K562 (cell line): ENCODE measurements around the gene TMC8. TPM values are rescaled to one million over a fixed set of nuclear protein-coding genes. Genes with fewer than 3 reads are reported as not detected.

Experiments
- ADNP ChIP-seq: fragments of 200-800 bp; sonication (Bioruptor generic); IDR thresholded peaks from 2 replicates; pipeline ENCODE4 v1.6.1; 2016; ENCODE audit warnings: missing genetic modification characterization, missing compliant biosample characterization
- ATF1 ChIP-seq, 2 experiments: fragments of 450-650 bp in 1 of 2; IDR thresholded peaks; 2 replicates each; pipeline ENCODE4 v1.6.1; 2016; ENCODE audit warnings: missing compliant biosample characterization in 1 of 2, missing genetic modification characterization in 1 of 2
- ATF7 ChIP-seq: fragments of 450-650 bp; IDR thresholded peaks from 2 replicates; pipeline ENCODE4 v1.7.1; 2014; ENCODE audit warnings: mild to moderate bottlenecking, moderate library complexity
- CBFA2T2 ChIP-seq: fragments of 450-650 bp; conservative IDR thresholded peaks from 2 replicates; pipeline ENCODE4 v1.6.1; 2017; ENCODE audit warnings: mild to moderate bottlenecking
- COPS2 ChIP-seq: fragments of 450-650 bp; conservative IDR thresholded peaks from 2 replicates; pipeline ENCODE4 v1.6.1; 2016; ENCODE audit warnings: mild to moderate bottlenecking, moderate library complexity
- CREM ChIP-seq: IDR thresholded peaks from 2 replicates; pipeline ENCODE4 v1.6.1; 2014; ENCODE audit warnings: antibody characterized with exemption, low read depth
- CTBP1 ChIP-seq: fragments of 450-650 bp; IDR thresholded peaks from 2 replicates; pipeline ENCODE4 v1.6.1; 2016; ENCODE audit warnings: borderline replicate concordance
- ESRRA ChIP-seq: fragments of 450-650 bp; IDR thresholded peaks from 2 replicates; pipeline ENCODE4 v1.6.1; 2014; ENCODE audit warnings: low read depth, mild to moderate bottlenecking, moderate library complexity, borderline replicate concordance
- ETV5 ChIP-seq: sonication (generic); formaldehyde crosslinking; IDR thresholded peaks from 2 replicates; pipeline ENCODE4 v1.4.0; 2020; ENCODE audit warnings: low read depth, mild to moderate bottlenecking, missing genetic modification reagents
- FOSL1 ChIP-seq: fragments of 200-800 bp; sonication (Bioruptor generic); conservative IDR thresholded peaks from 2 replicates; pipeline ENCODE4 v1.6.1; 2016; ENCODE audit warnings: missing genetic modification characterization, missing compliant biosample characterization
- HIVEP1 ChIP-seq: fragments of 250-450 bp; sonication (Bioruptor Pico); IDR thresholded peaks from 2 replicates; pipeline ENCODE4 v1.4.0; 2020; ENCODE audit warnings: mild to moderate bottlenecking
- JUN ChIP-seq, 2 experiments: sonication (generic) in 1 of 2; formaldehyde crosslinking in 1 of 2; IDR thresholded peaks; 2 replicates each; pipeline versions ENCODE4 v1.6.1 to v1.8.0; 2012 to 2022; ENCODE audit warnings: borderline replicate concordance in 2 of 2, mild to moderate bottlenecking in 2 of 2, improper control_type of control experiment in 1 of 2, low read depth in 1 of 2, low read length in 1 of 2, missing genetic modification reagents in 1 of 2
- JUND ChIP-seq, 2 experiments: IDR thresholded peaks; 2 replicates in 1 of 2; 3 replicates in 1 of 2; pipeline ENCODE4 v1.6.1; 2011; ENCODE audit warnings: borderline replicate concordance in 2 of 2, low read depth in 2 of 2, low read length in 2 of 2, improper control_type of control experiment in 1 of 2, missing biosample characterization in 1 of 2, missing genetic modification characterization in 1 of 2, missing genetic modification reagents in 1 of 2
- KAT7 ChIP-seq: sonication (generic); formaldehyde crosslinking; IDR thresholded peaks from 2 replicates; pipeline ENCODE4 v1.8.0; 2022; ENCODE audit warnings: missing genetic modification reagents, mild to moderate bottlenecking, borderline replicate concordance
- MNT ChIP-seq, 2 experiments: fragments of 450-650 bp; conservative IDR thresholded peaks; 2 replicates each; pipeline ENCODE4 v1.6.1; 2017; ENCODE audit warnings: mild to moderate bottlenecking in 2 of 2, moderate library complexity in 2 of 2
- MYBL2 ChIP-seq, 2 experiments: fragments of 450-650 bp in 1 of 2; sonication (generic) in 1 of 2; formaldehyde crosslinking in 1 of 2; IDR thresholded peaks; 2 replicates each; pipeline versions ENCODE4 v1.6.1 to v1.8.1; 2017 to 2022; ENCODE audit warnings: borderline replicate concordance in 1 of 2, inconsistent platforms in 1 of 2, low read depth in 1 of 2, mild to moderate bottlenecking in 1 of 2, missing genetic modification reagents in 1 of 2, moderate library complexity in 1 of 2
- NR2C2 ChIP-seq, 2 experiments: fragments of 200-800 bp in 1 of 2; sonication (Bioruptor generic) in 1 of 2; sonication (generic) in 1 of 2; formaldehyde crosslinking in 1 of 2; IDR thresholded peaks; 2 replicates each; pipeline versions ENCODE4 v1.6.1 to v1.8.0; 2016 to 2022; ENCODE audit warnings: mild to moderate bottlenecking in 1 of 2, missing compliant biosample characterization in 1 of 2, missing genetic modification characterization in 1 of 2, missing genetic modification reagents in 1 of 2
- RCOR1 ChIP-seq, 2 experiments: IDR thresholded peaks; 2 replicates each; pipeline ENCODE4 v1.6.1; 2012; ENCODE audit warnings: low read depth in 2 of 2, low read length in 2 of 2, borderline replicate concordance in 1 of 2, improper control_type of control experiment in 1 of 2
- TAL1 ChIP-seq: fragments of 450-650 bp; IDR thresholded peaks from 2 replicates; pipeline ENCODE4 v1.6.1; 2016; ENCODE audit warnings: mild to moderate bottlenecking
- TBL1XR1 ChIP-seq, 2 experiments: IDR thresholded peaks; 2 replicates each; pipeline ENCODE4 v1.6.1; 2012; ENCODE audit warnings: improper control_type of control experiment in 2 of 2, low read length in 2 of 2, mild to moderate bottlenecking in 1 of 2
- ZNF121 ChIP-seq: sonication (generic); formaldehyde crosslinking; conservative IDR thresholded peaks from 2 replicates; pipeline ENCODE4 v1.8.0; 2022; ENCODE audit warnings: missing genetic modification reagents
- ZNF175 ChIP-seq: fragments of 200-800 bp; sonication (Bioruptor generic); IDR thresholded peaks from 2 replicates; pipeline ENCODE4 v1.6.1; 2016; ENCODE audit warnings: low read depth, mild to moderate bottlenecking, missing genetic modification characterization, missing compliant biosample characterization
- polyA plus RNA-seq, 8 experiments: library from polyadenylated mRNA; depleted of rRNA in 4 of 8; stranded (reverse) in 5 of 8; unstranded in 3 of 8; fragments of >200 nt; fragmentation: Nextera tagmentation in 2 of 8; fragmentation: Illumina TruSeq in 1 of 8; extraction: Ambion mirVana in 2 of 8; extraction: Trizol in 1 of 8; gene quantifications; 2 replicates each; pipeline versions ENCODE4 v1.2.1 to v1.2.3, GENCODE V29; 2011 to 2014; ENCODE audit warnings: inconsistent platforms in 1 of 8, missing spikeins in 1 of 8
- total RNA-seq, 7 experiments: library from RNA; depleted of rRNA in 6 of 7; stranded (reverse); fragments of >200 nt in 6 of 7; fragmentation: Illumina TruSeq in 2 of 7; extraction: Trizol in 2 of 7; gene quantifications; 2 replicates each; pipeline versions ENCODE4 v1.2.1 to v1.2.3, GENCODE V29; 2011 to 2021; ENCODE audit warnings: low replicate concordance in 1 of 7
- TF ChIP-seq, protein P1 (sequence below): fragments of 450-650 bp; IDR thresholded peaks from 2 replicates; pipeline ENCODE4 v1.6.1; 2016; ENCODE audit warnings: borderline replicate concordance

TMC8 gene
- total and polyA plus RNA-seq, 9 of the 15 experiments (the other 6 are each of a cell fraction or from before 2014, with no cell fraction given), result 0.13 to 10.9 (median 2.8) TPM

DNA sequence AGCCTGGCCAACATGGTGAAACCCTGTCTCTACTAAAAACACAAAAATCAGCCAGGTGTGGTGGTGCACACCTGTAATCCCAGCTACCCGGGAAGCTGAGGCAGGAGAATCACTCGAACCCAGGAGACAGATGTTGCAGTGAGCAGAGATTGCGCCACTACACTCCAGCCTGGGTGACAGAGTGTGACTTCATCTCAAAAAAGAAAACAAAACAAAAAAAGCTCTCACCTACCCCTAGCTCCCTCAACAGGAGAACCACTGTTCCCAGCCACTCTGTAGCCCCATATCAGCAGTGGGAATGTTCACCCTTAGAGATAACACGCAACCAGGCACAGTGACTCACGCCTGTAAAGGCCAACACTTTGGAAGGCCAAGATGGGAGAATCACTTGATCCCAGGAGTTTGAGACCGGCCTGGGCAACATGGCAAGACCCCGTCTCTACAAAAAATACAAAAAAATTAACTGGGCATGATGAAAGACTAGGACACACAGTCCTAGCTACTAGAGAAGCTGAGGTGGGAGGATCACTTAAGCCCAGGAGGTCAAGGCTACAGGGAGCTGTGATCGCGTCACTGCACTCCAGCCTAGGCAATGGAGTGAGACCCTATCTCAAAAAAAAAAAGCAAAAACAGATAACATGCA, 5.4 kb downstream of the TMC8 start (continued):
- TF ChIP-seq RCOR1 (IDR thresholded peaks at IDR 0.05; ENCODE audit: borderline replicate concordance in 1 of 2, low read depth in 2 of 2, low read length in 2 of 2) (peak in 1 of 2 experiments; percentile 47; a peak in 2 of 4 replicates), FOSL1 (tag) (peak; percentile 90), ESRRA (0 out of 2 replicates have a peak, but pooled peaks have one; percentile 12), JUND (IDR thresholded peaks at IDR 0.05; ENCODE audit: borderline replicate concordance, low read depth, low read length) (peak; percentile 91), JUND (tag; IDR thresholded peaks at IDR 0.05; ENCODE audit: borderline replicate concordance, low read depth, low read length) (peak; percentile 77; the same call in 2 of the 3 replicates), ATF7 (peak; percentile 79), TBL1XR1 (IDR thresholded peaks at IDR 0.05; ENCODE audit: low read length in 2 of 2) (0 out of 4 replicates have a peak, but pooled peaks of 1 of the 2 experiments have one; percentile 29), COPS2 (no peak), HIVEP1 (CRISPR knock-in tag) (no peak), KAT7 (no peak), ADNP (tag) (peak; percentile 70), TAL1 (peak; percentile 40; the same call in 1 of the 2 replicates), JUN (IDR thresholded peaks at IDR 0.05; ENCODE audit: borderline replicate concordance, low read depth, low read length) (peak; percentile 85), JUN (CRISPR knock-in tag; IDR thresholded peaks at IDR 0.05; ENCODE audit: borderline replicate concordance) (0 out of 2 replicates have a peak, but pooled peaks have one; percentile 41), CBFA2T2 (peak; percentile 33), CREM (peak; percentile 80), NR2C2 (CRISPR knock-in tag; IDR thresholded peaks at IDR 0.05) (no peak), NR2C2 (tag; IDR thresholded peaks at IDR 0.05) (0 out of 2 replicates have a peak, but pooled peaks have one; percentile 19), ATF1 (CRISPR knock-in tag; IDR thresholded peaks at IDR 0.05) (no peak), ATF1 (tag; IDR thresholded peaks at IDR 0.05) (peak; percentile 67), MYBL2 (IDR thresholded peaks at IDR 0.05; ENCODE audit: low read depth) (no peak), MYBL2 (CRISPR knock-in tag; IDR thresholded peaks at IDR 0.05; ENCODE audit: borderline replicate concordance) (no peak), ZNF175 (CRISPR knock-in tag) (0 out of 2 replicates have a peak, but pooled peaks have one; percentile 15), ZNF121 (CRISPR knock-in tag) (peak; percentile 71), ETV5 (CRISPR knock-in tag) (peak; percentile 63; the same call in 1 of the 2 replicates), MNT (conservative IDR thresholded peaks at IDR 0.05) (0 out of 4 replicates have a peak, but pooled peaks of 1 of the 2 experiments have one; percentile 29), CTBP1 (peak; percentile 66; the same call in 1 of the 2 replicates)
- TF ChIP-seq, protein P1, sequence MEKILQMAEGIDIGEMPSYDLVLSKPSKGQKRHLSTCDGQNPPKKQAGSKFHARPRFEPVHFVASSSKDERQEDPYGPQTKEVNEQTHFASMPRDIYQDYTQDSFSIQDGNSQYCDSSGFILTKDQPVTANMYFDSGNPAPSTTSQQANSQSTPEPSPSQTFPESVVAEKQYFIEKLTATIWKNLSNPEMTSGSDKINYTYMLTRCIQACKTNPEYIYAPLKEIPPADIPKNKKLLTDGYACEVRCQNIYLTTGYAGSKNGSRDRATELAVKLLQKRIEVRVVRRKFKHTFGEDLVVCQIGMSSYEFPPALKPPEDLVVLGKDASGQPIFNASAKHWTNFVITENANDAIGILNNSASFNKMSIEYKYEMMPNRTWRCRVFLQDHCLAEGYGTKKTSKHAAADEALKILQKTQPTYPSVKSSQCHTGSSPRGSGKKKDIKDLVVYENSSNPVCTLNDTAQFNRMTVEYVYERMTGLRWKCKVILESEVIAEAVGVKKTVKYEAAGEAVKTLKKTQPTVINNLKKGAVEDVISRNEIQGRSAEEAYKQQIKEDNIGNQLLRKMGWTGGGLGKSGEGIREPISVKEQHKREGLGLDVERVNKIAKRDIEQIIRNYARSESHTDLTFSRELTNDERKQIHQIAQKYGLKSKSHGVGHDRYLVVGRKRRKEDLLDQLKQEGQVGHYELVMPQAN, result 0 out of 2 replicates have a peak, but pooled peaks have one; percentile 10
